Adrenal gland (tissue), 5 donors: Measurements from ENCODE around the gene RBBP5.

Experiments
- CTCF ChIP-seq, 6 experiments: fragments of 450-650 bp in 4 of 6; fragments of 200-600 bp in 2 of 6; sonication (generic) in 1 of 6; IDR thresholded peaks; 1 replicate in 5 of 6; 2 replicates in 1 of 6; pipeline versions ENCODE4 v1.5.1 to v1.8.0; 2016 to 2021; ENCODE audit warnings: antibody characterized with exemption in 6 of 6, mild to moderate bottlenecking in 2 of 6, moderate library complexity in 1 of 6
- POLR2A ChIP-seq, 2 donors: fragments of 450-650 bp; IDR thresholded peaks; one replicate each; pipeline ENCODE4 v1.6.1; 2017; ENCODE audit warnings: antibody characterized with exemption in 2 of 2, mild to moderate bottlenecking in 2 of 2, moderate library complexity in 1 of 2
- donor health status: DM: no; HTN: no; CAD: no.

- no peak for TF ChIP-seq CTCF (IDR thresholded peaks at IDR 0.05)
- TF ChIP-seq POLR2A (IDR thresholded peaks at IDR 0.05), result no peak
Measured at GRCh38 chr1:205091043-205091740, 30.6 kb downstream of the RBBP5 start.
